Activated T-helper 9 cell treated with anti-CD3 and anti-CD28 coated beads, Interleukin-2, amount 50 U/mL, for 16 hours (primary cell): ENCODE data around the gene SIL1.
"Not testable (repeated sequence)": the region's sequence is repeated elsewhere in the genome, so short reads cannot be mapped to it uniquely, and the experiment has no call there.

ENCODE experiments used
- DNase-seq: peaks from one replicate; pipeline ENCODE4 v3.0.0-alpha.2; 2020; ENCODE audit warnings: low read depth

SIL1 gene

DNA sequence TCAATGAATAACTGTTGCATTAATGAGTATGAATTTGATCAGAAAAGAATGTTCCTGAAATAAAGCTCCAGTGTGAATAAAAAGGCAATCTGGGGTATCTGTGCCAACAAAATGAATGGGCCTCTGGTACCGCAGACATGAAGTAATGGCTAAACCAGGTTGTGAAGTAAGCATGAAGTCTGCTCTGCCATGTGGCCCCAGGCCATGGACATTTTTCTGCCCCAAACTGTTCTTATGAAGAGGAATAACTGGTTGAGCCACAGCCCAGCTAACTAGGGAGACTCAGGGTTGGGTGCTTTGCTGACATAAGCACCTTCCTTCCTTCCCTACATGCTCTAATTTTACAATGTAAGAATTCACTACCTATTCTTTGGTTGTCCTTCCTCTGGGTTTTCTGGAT, 175.6 kb downstream of the SIL1 start:
- no peak for DNase-seq

DNA sequence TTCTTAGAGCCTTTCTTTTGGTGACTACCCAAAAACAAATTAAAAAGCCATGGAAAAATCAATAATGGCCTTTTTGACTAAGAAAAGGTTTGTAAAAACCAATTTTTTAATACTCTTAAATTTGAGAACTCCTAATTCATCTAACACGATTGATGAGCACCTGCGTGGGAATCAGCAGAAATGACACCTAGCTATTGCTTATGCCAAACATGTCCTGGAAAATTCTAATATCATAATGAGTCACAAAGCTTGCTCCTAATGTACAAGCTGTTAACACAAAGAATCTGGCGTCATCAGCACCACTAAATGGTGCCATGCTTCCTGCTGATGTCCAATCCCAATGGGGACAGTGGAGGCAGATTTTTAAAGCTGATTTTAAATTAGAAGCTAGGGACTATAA, 176.8 kb downstream of the SIL1 start:
- no peak for DNase-seq

- DNase-seq = no peak
Observed at GRCh38 chr5:139019880-139020279, 178.3 kb downstream of the SIL1 start.

GRCh38 chr5:139019211-139019610, 179.0 kb downstream of the SIL1 start:
- DNase-seq = no peak

DNA sequence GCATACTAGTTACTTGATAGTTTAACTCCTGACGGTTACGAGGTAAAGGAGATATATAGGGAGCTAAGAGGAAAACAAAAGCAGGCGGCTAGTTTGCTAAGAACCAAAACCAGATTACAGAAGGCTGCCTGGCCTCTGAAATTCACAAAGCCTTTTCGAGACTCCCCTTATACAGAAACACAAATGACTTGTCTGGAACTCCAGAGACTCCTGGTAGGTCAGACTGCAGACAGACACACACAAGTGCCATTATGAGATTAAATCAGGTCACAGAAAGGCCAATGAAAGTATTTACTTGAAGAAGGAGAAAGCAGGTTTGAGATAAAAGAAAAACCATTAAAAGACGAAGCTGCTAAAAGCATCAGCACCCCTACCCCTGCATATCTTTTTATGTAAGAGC, 180.5 kb downstream of the SIL1 start:
- DNase-seq = no peak

DNA sequence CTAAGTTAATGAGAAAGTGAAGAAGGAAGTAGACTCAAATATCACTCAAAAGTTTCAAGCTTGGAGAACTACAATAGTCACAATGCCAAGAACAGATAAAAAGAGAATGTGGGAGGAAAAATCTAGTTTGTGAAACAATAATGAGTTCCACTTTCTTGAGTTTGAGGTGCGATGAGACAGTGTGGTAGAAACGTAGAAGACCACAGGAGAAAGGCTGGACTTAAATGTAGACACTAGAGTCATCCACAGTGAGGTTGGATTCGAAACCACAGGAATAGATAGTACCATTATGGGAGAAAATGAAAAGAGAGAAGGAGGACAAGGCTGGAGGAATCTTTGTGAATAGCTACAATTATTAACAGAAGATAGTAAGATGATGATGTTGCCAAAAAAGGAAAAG, 182.0 kb downstream of the SIL1 start:
- no peak for DNase-seq

GRCh38 chr5:139014726-139015125, 183.4 kb downstream of the SIL1 start:
- DNase-seq = no peak

GRCh38 chr5:139012176-139012575, 186.0 kb downstream of the SIL1 start:
- DNase-seq = no peak

DNA sequence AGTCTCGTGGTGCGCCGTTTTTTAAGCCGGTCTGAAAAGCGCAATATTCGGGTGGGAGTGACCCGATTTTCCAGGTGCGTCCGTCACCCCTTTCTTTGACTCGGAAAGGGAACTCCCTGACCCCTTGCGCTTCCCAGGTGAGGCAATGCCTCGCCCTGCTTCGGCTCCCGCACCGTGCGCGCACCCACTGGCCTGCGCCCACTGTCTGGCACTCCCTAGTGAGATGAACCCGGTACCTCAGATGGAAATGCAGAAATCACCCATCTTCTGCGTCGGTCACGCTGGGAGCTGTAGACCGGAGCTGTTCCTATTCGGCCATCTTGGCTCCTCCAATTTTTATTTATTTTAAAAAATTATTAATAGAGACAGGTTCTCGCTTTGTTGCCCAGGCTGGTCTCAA, 187.0 kb downstream of the SIL1 start:
- not testable (repeated sequence) for DNase-seq

GRCh38 chr5:139004374-139005307, 193.5 kb downstream of the SIL1 start:
- no peak for DNase-seq

DNA sequence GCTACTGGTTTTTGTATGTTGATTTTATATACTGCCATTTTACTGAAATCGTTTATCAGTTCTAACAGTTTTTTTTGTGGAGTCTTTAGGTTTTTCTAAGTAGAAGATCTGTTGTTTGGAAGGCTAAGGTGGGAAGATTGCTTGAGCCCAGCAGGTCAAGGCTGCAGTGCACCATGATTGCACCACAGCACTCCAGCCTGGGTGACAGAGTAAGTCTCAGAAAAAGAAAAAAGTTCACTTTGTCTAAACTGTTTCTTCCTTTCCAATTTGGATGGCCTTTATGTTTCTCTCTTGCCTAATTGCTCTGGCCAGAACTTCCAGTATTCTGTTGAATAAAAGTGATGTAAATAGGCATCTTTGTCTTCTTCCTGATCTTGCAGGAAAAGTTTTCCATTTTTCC, 198.5 kb downstream of the SIL1 start:
- DNase-seq = no peak

- no peak for DNase-seq
Observed at GRCh38 chr5:138998521-138998920, 199.6 kb downstream of the SIL1 start.

- no peak for DNase-seq
Observed at GRCh38 chr5:138996120-138996519, 202.0 kb downstream of the SIL1 start.

GRCh38 chr5:138990986-138991590, 207.1 kb downstream of the SIL1 start:
- DNase-seq = no peak

- DNase-seq = no peak
Observed at GRCh38 chr5:138989720-138990119, 208.4 kb downstream of the SIL1 start.

DNA sequence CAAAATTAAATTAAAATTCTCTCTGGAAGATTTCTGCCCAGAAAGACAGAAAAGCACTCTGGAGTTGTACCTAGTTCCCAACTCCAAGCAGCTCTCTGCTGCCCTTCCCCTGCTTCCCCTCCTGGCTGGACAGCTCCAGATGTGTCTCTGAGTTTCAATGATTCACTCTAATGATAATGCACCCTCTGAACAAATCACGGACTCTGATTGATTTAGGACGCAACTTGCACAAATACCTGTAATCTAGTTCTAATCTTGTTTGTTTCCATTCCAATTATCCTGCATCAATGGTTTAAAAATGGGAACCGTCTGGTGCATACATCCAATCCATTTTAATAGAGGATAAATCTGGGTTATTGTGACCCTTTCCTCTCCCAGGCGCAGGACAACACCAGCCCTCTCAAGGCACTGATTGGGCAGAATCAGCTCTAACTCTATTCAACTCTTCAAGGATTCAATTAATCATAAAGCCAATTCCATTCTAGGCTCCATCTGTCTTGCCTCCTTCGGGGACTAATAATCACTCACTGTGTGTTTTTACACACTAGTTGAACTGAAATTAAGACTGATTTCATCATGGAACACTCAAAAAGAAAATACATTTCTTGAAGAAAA, 211.9 kb downstream of the SIL1 start:
- no peak for DNase-seq

DNA sequence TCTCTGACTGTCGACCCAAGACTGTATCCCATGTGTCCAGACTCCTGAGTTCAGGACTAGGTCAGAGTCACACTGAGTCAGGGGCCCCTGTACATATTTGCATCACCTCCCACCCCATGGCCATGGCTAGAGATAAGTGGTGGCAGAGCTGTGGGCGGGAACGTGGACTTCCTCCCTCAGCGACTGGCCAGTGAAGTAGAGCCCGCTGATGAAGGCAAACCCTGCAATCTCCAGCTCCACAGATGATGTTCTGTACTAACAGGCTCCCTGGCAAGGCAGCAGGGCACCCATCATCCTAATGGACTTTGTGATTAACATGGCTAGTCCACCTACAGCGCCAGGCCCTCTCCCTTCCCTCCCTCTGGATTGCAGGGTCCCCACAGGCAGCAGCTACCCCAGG, 212.5 kb downstream of the SIL1 start:
- no peak for DNase-seq

GRCh38 chr5:138985256-138985655, 212.9 kb downstream of the SIL1 start:
- no peak for DNase-seq

DNA sequence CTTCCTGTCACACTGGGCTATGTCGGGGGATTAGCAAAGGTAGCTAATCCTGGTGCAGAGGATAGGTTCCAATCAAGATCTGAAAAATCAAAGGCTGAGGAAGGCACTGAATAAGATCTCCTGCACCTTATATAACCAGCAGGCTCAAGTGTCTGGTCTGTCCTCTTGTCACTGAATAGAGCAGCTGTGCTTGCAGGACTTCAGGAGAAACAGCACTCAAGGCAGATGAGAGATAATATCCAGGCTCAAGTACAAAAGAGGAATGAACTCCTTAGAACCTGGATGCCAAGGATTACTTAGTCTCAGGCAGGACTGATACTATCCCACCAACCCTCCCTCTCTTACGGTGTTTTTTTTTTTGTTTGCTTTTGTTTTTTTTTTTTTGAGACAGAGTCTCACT, 214.2 kb downstream of the SIL1 start:
- DNase-seq = no peak

DNA sequence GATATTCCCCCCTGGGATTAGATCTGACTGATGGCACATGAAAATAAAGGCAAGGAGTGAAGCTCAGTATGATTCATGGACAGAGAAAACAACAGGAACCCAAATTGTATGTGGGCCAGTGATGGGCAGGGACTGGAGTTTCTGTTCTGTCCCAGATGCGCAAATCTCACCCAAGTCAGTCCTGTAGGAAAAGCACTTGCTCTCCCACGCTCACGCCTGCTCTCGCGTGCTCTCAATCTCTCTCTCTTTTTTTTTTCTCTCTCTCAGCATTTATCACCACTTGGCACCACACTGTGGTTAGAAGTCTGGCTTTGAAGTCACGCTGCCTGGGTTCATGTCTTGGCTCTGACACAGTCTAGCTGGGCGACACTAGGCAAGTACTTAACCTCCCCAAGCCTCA, 216.6 kb downstream of the SIL1 start:
- no peak for DNase-seq

DNA sequence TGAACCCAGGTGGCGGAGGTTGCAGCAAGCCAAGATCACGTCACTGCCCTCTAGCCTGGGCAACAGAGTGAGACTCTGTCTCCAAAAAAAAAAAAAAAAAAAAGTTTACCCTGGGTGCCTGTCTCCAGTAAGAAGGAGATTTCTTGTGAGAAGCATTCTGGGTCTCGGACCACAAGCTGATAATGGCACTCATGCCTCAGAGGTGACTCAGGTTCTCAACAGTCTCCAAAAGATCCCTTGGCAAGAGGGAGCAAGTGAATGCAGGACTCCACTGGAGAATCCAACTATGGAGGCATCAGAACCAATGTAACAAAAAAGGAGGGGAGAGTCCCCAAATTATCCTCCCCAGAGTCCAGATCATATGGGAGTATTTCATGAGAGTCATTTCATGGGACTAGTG, 217.0 kb downstream of the SIL1 start:
- DNase-seq = no peak

GRCh38 chr5:138980441-138980840, 217.7 kb downstream of the SIL1 start:
- DNase-seq = no peak

- DNase-seq = no peak
Observed at GRCh38 chr5:138979684-138980280, 218.4 kb downstream of the SIL1 start.
